Fibroblast of lung (primary cell): Measurements from ENCODE around the gene SUGP2. TPM values are rescaled to one million over a fixed set of nuclear protein-coding genes. Genes with fewer than 3 reads are reported as not detected.

Experiments used
- DNase-seq, 2 donors: peaks; one replicate each; pipeline versions ENCODE4 v3.0.0 to v3.0.0-alpha.2; 2010; ENCODE audit warnings: low read depth in 2 of 2
- H2AFZ ChIP-seq: 2 replicates; pipeline ENCODE4 v1.5.1; 2012; ENCODE audit warnings: low read length, control low read depth, inconsistent platforms
- H3K27ac ChIP-seq: 2 replicates; pipeline ENCODE4 v1.5.1; 2011; ENCODE audit warnings: low read length, control low read depth; ENCODE audit not compliant: insufficient read depth
- H3K27me3 ChIP-seq: 2 replicates; pipeline ENCODE4 v1.5.1; 2011; ENCODE audit warnings: mild to moderate bottlenecking, low read length; ENCODE audit not compliant: control insufficient read depth, insufficient read depth
- H3K36me3 ChIP-seq: 2 replicates; pipeline ENCODE4 v1.5.1; 2011; ENCODE audit warnings: low read length; ENCODE audit not compliant: control insufficient read depth, insufficient read depth
- H3K4me1 ChIP-seq: 2 replicates; pipeline ENCODE4 v1.5.1; 2011; ENCODE audit warnings: low read length; ENCODE audit not compliant: control insufficient read depth, insufficient read depth; ENCODE audit errors: extremely low read depth
- H3K4me2 ChIP-seq: 2 replicates; pipeline ENCODE4 v1.5.1; 2011; ENCODE audit warnings: low read length, control low read depth; ENCODE audit not compliant: insufficient read depth; ENCODE audit errors: extremely low read depth
- H3K4me3 ChIP-seq, 4 experiments: fragments of 200-600 bp in 1 of 4; sonication (generic) in 1 of 4; replicated peaks in 1 of 4; 2 replicates each; pipeline ENCODE4 v1.5.1; 2011 to 2016; ENCODE audit warnings: low read length in 4 of 4, low read depth in 3 of 4, mild to moderate bottlenecking in 3 of 4, control low read depth in 2 of 4, inconsistent platforms in 1 of 4, mixed read lengths in 1 of 4; ENCODE audit not compliant: insufficient read depth in 1 of 4; ENCODE audit errors: control extremely low read depth in 1 of 4
- H3K79me2 ChIP-seq: 2 replicates; pipeline ENCODE4 v1.5.1; 2012; ENCODE audit warnings: mild to moderate bottlenecking, low read length, inconsistent platforms; ENCODE audit not compliant: control insufficient read depth, insufficient read depth
- H3K9ac ChIP-seq: 2 replicates; pipeline ENCODE4 v1.5.1; 2011; ENCODE audit warnings: mild to moderate bottlenecking, low read length, control low read depth; ENCODE audit not compliant: insufficient read depth
- H3K9me3 ChIP-seq: 2 replicates; pipeline ENCODE4 v1.5.1; 2012; ENCODE audit warnings: low read depth, low read length; ENCODE audit not compliant: control insufficient read depth, insufficient read depth
- H4K20me1 ChIP-seq: 2 replicates; pipeline ENCODE4 v1.5.1; 2011; ENCODE audit warnings: low read length; ENCODE audit not compliant: control insufficient read depth, insufficient read depth; ENCODE audit errors: extremely low read depth
- CTCF ChIP-seq, 2 donors: IDR thresholded peaks in 1 of 2; conservative IDR thresholded peaks in 1 of 2; 1 replicate in 1 of 2; 2 replicates in 1 of 2; pipeline ENCODE4 v1.5.1; 2011 to 2012; ENCODE audit warnings: low read length in 2 of 2, control low read depth in 1 of 2, inconsistent platforms in 1 of 2, low read depth in 1 of 2, mild to moderate bottlenecking in 1 of 2
- EZH2 ChIP-seq: IDR thresholded peaks from 2 replicates; pipeline ENCODE4 v1.5.1; 2012; ENCODE audit warnings: low read length, control low read depth, mild to moderate bottlenecking; ENCODE audit errors: missing control alignments
- polyA plus RNA-seq, 2 donors: library from polyadenylated mRNA; depleted of rRNA in 1 of 2; stranded (reverse) in 1 of 2; unstranded in 1 of 2; fragments of >200 nt; gene quantifications; 2 replicates each; pipeline ENCODE4 v1.2.1, GENCODE V29; 2011 to 2012; ENCODE audit warnings: missing spikeins in 1 of 2
- total RNA-seq: library from RNA; depleted of rRNA; stranded (reverse); fragments of >200 nt; gene quantifications from 2 replicates; pipeline ENCODE4 v1.2.1, GENCODE V29; 2014

The SUGP2 gene
- total and polyA plus RNA-seq, 2 donors (not counting 1 experiment from before 2014, with no cell fraction given), result 29.2 to 31.4 TPM

GRCh38 chr19:19050731-19051130 is 17.4 kb upstream of the SUGP2 start:
- no peak overlapping the region for H3K4me3 ChIP-seq
- H3K79me2 ChIP-seq, result no peaks in the 10 kb centered on the region
- no peaks in the 10 kb centered on the region for H3K27me3 ChIP-seq
- no peaks in the 10 kb centered on the region for H3K4me1 ChIP-seq
- peaks cover 1% of the 10 kb centered on the region for H4K20me1 ChIP-seq
- H3K4me2 ChIP-seq, result no peak overlapping the region
- no peak for DNase-seq
- peaks cover 28% of the 10 kb centered on the region for H3K36me3 ChIP-seq
- H3K9me3 ChIP-seq, result no peaks in the 10 kb centered on the region
- H3K27ac ChIP-seq, result no peak overlapping the region
- H3K9ac ChIP-seq, result no peak overlapping the region
- no peak for TF ChIP-seq EZH2
- TF ChIP-seq CTCF (conservative IDR thresholded peaks at IDR 0.05 in 1 of 2, IDR thresholded peaks at IDR 0.05 in 1 of 2; ENCODE audit: low read depth in 1 of 2, low read length in 2 of 2), result no peak
- H2AFZ ChIP-seq, result no peak overlapping the region

DNA sequence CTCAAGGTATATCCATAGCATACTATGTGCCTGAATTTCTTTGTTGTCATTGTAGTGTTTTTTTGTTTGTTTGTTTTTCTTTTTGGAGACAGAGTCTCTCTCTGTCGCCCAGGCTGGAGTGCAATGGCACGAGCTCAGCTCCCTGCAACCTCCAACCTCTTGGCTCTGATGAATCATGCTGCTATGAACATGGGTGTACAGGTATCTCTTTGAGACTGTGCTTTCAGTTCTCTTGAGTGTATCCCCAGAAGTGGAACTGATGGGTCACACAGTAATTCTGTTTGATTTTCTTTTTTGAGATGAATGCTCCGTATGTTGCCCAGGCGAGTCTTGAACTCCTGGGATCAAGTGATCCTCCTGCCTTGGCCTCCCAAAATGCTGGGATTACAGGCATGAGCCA is 16.8 kb upstream of the SUGP2 start:
- H3K27me3 ChIP-seq, result no peaks in the 10 kb centered on the region
- no peak overlapping the region for H3K27ac ChIP-seq
- H3K4me2 ChIP-seq, result no peak overlapping the region
- TF ChIP-seq CTCF (conservative IDR thresholded peaks at IDR 0.05 in 1 of 2, IDR thresholded peaks at IDR 0.05 in 1 of 2; ENCODE audit: low read depth in 1 of 2, low read length in 2 of 2), result no peak
- TF ChIP-seq EZH2, result no peak
- H3K4me1 ChIP-seq, result no peaks in the 10 kb centered on the region
- no peak overlapping the region for H2AFZ ChIP-seq
- no peak overlapping the region for H3K4me3 ChIP-seq
- no peak overlapping the region for H3K9ac ChIP-seq
- H4K20me1 ChIP-seq, result peaks cover 1% of the 10 kb centered on the region
- no peaks in the 10 kb centered on the region for H3K79me2 ChIP-seq
- H3K36me3 ChIP-seq, result peaks cover 26% of the 10 kb centered on the region
- no peak for DNase-seq
- H3K9me3 ChIP-seq, result no peaks in the 10 kb centered on the region

GRCh38 chr19:19049406-19049805 is 16.1 kb upstream of the SUGP2 start:
- H3K79me2 ChIP-seq, result no peaks in the 10 kb centered on the region
- no peaks in the 10 kb centered on the region for H3K4me1 ChIP-seq
- H2AFZ ChIP-seq, result no peak overlapping the region
- no peak overlapping the region for H3K27ac ChIP-seq
- no peak overlapping the region for H3K9ac ChIP-seq
- no peak overlapping the region for H3K4me3 ChIP-seq
- DNase-seq, result peak in 1 of 2 donors; percentile 28
- no peaks in the 10 kb centered on the region for H3K9me3 ChIP-seq
- peaks cover 21% of the 10 kb centered on the region for H3K36me3 ChIP-seq
- H4K20me1 ChIP-seq, result peaks cover 1% of the 10 kb centered on the region
- no peak for TF ChIP-seq CTCF (conservative IDR thresholded peaks at IDR 0.05 in 1 of 2, IDR thresholded peaks at IDR 0.05 in 1 of 2; ENCODE audit: low read depth in 1 of 2, low read length in 2 of 2)
- no peak for TF ChIP-seq EZH2
- H3K27me3 ChIP-seq, result no peaks in the 10 kb centered on the region
- no peak overlapping the region for H3K4me2 ChIP-seq
